ENCODE measurements around the gene DDX10.
A peak's percentile ranks its signal among the peaks of the same experiment; 100 is the strongest.
"Not testable (repeated sequence)": the region's sequence is repeated elsewhere in the genome, so short reads cannot be mapped to it uniquely, and the experiment has no call there.

The DDX10 gene

DNA sequence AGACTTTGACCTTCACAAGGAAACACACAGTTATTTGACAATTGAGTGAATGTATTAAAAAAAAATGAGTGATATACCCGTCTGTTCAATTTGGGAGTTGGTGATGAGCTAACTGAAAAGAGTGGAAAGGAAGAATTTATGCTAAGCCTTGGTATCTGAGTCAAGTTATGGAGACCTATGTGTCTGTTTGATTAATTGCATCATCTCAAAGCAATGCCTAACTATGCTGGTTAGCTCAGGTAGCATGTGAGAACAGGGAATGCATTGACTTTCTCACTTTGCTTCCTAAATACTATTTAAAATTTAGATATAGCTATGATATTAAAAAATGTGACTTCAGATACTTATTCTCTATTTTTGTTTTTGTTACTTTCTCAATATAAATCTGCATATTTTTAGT is 110.5 kb downstream of the DDX10 start:
- DNase-seq: no peak

- DNase-seq: not testable (repeated sequence)
These were observed 114.3 kb downstream of the DDX10 start for GRCh38 chr11:108779147-108779546.

DNA sequence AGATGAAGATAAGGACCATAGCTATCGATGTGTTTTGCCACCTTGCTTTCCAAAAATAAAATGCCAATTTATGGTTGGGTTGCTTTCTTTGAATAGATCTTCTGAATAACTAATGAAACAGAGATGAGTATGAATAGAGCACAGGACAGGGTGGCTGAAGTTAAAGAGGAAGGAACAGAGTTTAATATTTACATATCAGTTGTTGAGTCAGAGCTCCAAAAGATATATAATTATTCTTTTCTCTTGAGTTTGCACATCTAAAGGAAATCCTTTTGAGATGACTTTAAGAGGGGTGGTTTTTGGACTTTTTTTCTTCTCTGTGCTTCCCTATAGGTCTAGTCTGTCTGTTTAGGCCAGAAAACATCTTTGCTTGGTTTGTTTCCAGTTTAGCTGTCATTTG is 115.2 kb downstream of the DDX10 start:
- DNase-seq: no peak

DNA sequence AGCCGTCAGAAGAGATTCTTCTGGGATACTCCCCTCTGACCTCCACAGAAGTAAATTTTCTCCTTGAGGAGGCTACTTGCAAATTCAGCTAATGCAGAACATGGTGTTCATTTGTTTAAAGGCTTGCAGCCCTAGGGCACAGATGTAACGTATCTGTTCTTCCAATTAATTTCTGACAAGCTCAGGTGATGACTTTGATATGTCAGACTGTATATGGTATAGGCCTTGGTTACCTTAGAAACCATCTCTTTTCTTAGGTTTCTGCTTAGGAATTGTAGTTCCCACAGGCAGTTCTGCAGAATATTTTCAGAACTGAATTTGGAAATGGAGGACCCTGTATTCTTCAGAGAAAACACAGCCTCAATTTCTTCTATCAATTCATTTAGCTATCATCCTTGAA is 117.1 kb downstream of the DDX10 start:
- DNase-seq: no peak

- no peak for DNase-seq
These were observed 121.6 kb downstream of the DDX10 start for GRCh38 chr11:108786281-108786990.

GRCh38 chr11:108787105-108787504 is 122.2 kb downstream of the DDX10 start:
- DNase-seq: no peak

- DNase-seq: peak; percentile 51
These were observed 123.8 kb downstream of the DDX10 start for GRCh38 chr11:108788565-108789199.

DNA sequence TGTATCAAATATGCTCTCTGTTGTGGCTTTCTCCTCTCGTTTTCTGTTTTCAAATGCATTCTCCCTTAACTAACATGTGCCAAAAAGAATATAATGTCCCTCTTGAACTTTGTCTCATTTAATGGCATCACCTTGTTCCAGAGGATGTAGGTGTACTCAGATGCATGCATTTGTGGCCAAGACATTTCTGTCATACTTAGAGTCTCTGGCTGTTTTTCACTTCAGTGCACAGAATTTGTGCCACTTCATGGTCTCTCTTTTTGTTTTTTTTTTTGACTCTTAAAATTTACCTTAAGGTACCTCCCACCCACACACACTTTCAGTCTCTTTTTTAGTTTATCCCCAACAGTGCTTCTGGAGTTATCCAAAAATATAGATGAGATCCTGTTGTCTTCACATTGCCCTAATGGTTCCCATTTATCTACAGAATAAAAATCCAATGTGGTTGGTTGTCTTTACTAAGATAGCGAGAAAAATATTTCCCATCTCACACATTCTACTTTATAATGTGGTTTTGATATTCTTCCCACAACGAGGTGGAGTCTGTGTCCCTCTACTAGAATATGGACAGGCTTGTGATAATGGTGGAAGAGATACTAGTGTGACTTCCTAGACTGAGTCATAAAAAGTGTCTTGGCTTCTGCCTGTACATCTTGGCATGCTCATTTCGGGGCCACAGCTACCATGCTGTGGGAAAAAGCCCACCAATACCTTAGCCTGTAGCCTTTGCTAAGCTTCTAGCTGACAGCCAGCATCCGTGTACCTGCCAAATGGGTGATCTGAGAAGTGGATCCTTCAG is 125.8 kb downstream of the DDX10 start:
- DNase-seq: no peak

- no peak for DNase-seq
These were observed 128.3 kb downstream of the DDX10 start for GRCh38 chr11:108793138-108793537.

DNA sequence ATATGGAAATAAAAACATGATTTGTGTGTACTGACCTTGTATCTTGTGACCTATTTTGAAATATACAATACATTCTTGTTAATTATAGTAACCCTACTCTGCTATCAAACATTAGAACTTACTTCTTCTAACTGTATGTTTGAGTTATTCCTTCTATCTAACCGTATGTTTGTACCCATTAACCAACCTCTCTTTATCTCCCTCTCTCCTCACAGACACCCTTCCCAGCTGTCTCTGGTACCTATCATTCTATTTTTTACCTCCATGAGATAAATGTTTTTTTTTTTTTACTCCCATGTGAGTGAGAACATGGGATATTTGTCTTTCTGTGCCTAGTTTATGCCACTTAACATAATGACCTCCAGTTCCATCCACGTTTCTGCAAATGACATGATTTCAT is 128.7 kb downstream of the DDX10 start:
- no peak for DNase-seq

GRCh38 chr11:108796551-108796950 is 131.7 kb downstream of the DDX10 start:
- DNase-seq: no peak

DNA sequence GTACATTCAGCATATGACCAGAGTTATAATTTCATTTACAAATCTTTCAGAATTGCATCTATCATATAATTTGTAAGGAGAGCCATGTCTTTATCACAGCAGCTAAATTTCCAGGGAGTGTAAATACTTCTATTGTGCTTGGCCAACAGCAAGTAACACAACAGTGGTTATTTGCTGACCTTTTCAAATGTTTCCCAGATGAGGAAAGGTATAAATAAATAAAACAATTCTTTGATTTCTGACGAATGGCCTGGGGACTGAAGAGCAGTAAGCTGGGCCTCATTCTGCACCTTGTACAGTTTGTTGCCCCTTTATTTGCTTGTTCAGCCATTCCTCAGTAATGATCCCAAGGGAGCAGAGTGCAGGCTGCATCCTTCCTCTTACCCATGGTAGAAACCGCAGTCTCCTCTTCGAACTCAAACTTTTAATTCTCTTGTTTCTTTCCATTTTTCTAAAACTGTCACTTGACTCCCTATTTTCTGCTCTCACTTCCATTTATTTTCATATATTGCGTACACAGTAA is 132.8 kb downstream of the DDX10 start:
- DNase-seq: no peak

DNA sequence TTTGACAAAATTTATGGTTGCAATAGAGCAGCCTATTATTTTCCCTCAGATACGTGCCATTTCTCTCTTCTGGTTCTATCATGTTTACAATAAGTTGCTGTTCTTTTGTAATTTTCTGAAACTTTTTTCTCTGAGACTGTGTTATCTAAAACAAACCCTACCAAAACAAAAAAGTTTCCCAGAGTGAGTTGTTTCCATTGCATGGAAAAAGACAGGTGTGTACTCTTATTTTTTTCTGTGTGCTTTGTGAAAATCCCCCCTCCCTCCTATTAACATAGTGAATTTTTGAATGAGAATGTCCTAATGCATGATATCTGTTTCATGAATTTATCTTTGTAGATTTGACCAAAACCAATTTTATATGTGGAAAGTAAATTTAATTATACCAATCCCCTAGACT is 137.6 kb downstream of the DDX10 start:
- no peak for DNase-seq

DNA sequence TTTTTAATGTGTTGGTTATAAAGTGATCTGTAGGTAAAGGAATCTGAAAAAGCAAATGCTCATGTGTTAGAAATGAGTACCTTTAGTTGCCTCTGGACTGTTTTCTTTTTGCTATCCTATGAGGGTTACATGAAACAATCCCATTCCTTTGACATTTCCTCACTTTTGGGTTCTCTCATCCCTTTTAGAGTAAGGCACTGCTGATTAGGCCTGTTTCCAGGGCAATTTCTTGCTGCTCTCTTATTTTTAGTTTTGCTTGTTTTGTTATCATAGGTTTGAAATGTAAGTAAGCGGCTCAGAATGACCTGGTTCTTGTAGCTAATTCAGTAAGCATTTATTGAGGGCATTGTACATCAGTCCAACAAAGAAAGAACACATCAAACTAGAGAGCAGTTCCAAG is 138.9 kb downstream of the DDX10 start:
- peak; percentile 33 for DNase-seq

DNA sequence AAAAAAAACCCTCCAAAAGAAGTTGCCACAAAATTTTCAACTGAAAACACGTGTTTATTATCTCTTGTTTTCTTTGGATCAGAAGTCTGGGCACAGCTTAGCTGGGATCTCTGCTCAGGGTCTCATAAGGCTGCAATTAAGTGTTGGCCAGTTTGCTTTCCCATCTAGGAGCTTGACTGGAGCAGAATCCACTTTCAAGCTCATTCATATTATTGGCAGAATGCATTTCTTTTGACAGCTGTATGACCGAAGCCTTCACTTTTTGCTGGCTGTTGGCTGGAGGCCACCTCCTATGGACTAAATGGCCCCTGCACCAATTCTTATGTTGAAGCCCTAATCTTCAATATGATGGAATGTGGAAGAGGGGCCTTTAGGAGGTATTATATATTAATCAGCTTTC is 139.6 kb downstream of the DDX10 start:
- no peak for DNase-seq

DNA sequence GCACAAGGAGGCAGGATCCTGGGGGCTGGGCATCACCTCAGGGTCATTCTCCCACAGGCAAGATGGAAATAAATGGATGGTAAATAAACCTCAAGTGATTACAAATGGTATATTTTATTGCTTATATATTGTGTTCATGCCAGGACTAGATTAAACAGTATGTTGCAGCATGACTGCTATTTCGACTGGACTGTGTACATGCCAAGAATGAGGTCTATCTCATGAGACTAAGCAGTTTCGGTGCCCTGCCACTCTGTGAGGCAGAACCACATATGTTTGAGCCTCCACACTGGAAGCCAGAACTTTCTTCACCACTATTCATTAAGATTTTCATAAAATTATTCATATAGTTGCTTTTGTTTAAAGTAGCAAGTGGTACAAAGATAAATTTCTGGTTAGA is 140.2 kb downstream of the DDX10 start:
- no peak for DNase-seq

DNA sequence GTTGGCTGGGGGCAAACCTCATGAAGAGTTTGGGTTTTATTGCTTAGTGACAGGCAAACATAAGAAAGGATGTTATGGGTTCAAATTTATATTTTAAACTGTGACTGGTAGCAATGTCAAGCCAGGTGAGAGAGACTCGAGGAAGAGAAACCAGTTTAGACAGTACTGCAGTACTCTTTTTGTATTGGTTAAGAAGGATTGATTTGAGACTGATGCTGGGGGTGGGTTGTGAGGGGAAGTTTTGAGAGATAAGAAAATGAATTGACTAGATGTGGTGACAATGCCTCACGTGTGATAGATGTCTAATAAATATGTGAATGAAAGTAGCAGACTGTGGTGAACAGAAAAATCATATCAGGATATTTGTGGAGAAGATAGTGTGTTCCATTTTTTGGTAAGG is 142.4 kb downstream of the DDX10 start:
- DNase-seq: no peak

DNA sequence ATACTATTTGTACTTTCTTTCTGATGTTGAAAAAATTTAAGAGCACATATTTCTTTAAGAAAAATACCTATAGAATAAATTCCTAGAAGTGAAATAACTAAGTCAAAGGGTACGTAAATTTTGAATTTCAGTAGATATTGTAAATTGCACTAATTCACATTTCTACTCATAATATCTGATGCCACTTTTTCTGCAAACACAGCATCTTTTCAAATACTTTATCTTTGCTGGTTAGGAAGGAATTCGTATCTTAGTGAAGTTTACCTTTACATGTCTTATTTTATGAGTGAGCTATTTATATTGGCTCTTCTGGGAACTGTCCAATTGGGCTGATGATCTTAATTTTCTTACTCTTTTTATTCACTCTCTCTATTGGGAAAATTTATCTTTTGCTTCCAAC is 148.2 kb downstream of the DDX10 start:
- DNase-seq: no peak

DNA sequence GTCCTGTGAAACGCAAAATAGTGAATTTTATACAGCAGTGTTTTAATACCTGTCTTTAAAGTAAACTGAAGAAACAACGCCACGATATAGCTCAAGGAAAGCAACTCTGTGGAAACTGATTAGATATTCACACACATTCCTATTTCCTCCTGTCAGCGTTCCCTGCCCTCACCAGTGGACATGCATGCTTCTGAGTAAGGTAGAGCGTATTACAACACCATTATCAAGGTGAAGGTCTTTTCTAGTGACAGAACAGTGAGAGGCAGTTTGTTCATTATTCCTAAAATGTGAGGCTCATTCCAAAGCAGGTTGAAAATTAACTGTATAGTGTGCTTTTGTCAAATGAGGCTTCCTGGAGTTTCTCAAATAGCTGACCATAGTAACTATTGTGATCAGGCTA is 153.1 kb downstream of the DDX10 start:
- no peak for DNase-seq

DNA sequence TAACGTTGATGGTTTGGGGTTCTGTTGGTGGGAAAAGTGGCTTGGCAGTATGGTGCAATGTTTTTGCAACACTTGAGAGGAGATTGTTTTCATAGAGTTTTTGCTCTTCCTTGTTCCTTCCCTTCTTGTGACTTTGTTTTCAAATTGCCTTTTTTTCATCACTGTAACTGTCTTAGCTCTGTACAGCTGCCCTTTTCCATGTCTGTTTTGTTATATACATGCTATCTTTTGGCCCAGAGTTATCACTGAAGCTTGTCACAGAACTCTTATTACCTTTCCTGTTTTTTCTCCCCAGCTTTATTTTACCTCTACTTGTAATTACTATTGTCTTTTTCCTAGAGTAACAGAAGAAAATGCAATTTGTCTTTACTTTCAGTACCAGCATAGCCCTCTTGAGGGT is 154.1 kb downstream of the DDX10 start:
- DNase-seq: no peak

GRCh38 chr11:108819957-108820356 is 155.1 kb downstream of the DDX10 start:
- DNase-seq: no peak

DNA sequence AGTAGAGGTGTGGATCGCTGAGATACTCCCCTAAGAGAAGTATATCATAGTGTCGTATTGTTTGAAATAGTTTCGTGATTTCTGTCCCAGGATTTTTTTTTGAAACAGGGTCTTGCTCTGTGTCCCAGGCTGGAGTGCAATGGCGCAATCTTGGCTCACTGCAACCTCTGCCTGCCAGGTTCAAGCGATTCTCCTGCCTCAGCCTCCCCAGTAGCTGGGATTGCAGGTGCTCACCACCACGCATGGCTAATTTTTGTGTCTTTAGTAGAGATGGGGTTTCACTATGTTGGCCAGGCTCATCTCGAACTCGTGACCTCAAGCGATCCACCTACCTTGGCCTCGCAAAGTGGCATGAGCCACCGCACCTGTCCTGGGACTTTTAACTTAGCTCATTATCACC is 159.1 kb downstream of the DDX10 start:
- not testable (repeated sequence) for DNase-seq

GRCh38 chr11:108824545-108824944 is 159.7 kb downstream of the DDX10 start:
- DNase-seq: peak; percentile 56

GRCh38 chr11:108825381-108825780 is 160.5 kb downstream of the DDX10 start:
- DNase-seq: no peak
